DLD1 (cell line): ENCODE results near the gene PCDHA10.
"Not testable (repeated sequence)": the region's sequence is repeated elsewhere in the genome, so short reads cannot be mapped to it uniquely, and the experiment has no call there.

Experiments
- in situ Hi-C: cut with HindIII; loops from 2 replicates; pipeline ENCODE4 v1.10.0; 2017; ENCODE audit warnings: low sequenced_read_pairs

The PCDHA10 gene

DNA sequence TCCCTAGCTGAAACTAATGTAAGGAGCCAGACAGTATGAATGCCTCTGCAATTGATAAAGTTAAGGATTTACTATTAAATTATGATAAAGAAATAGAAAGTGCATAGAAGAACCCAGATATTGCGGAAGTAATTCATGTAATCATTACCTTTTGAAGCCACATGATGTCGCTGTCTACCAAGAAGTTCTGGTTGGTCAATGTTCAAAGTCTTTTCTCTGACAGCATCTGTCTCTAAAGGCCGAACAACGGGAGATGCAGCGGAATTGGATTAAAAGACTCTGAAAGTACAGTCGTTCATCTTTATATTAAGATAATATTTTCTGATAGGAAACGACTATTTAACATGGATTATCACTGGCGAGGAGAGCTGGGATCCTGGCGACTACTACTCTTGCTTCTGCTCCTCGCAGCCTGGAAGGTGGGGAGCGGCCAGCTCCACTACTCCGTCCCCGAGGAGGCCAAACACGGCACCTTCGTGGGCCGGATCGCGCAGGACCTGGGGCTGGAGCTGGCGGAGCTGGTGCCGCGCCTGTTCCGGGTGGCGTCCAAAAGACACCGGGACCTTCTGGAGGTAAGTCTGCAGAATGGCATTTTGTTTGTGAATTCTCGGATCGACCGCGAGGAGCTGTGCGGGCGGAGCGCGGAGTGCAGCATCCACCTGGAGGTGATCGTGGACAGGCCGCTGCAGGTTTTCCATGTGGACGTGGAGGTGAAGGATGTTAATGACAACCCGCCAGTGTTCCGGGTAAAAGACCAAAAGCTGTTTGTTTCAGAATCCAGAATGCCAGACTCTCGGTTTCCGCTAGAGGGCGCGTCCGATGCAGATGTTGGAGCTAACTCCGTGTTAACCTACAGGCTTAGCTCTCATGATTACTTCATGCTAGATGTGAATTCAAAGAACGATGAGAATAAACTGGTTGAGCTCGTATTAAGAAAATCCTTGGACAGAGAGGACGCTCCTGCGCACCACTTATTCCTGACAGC, 14.4 kb upstream of the PCDHA10 start, which contains the start of gene PCDHA8:
TSS of gene PCDHA8 (plus strand) at position 210 of the 985 bp plus-strand sequence. CDS start at position 345, 135 bp downstream.
- in situ Hi-C loops = no loop called here

GRCh38 chr5:140842798-140843733, 12.6 kb upstream of the PCDHA10 start:
- in situ Hi-C loops = no loop called here

- in situ Hi-C loops = not testable (repeated sequence)
These were observed 7.3 kb upstream of the PCDHA10 start, which contains the start of gene PCDHA9 for GRCh38 chr5:140848139-140849102. PCDHA9 (plus strand) TSS chr5:140848382; CDS start chr5:140848496, 114 bp downstream.

- in situ Hi-C loops = not testable (repeated sequence)
These were observed 5.7 kb upstream of the PCDHA10 start for GRCh38 chr5:140849831-140850634.

GRCh38 chr5:140857177-140857986, 1.7 kb downstream of the PCDHA10 start:
- in situ Hi-C loops = no loop called here

DNA sequence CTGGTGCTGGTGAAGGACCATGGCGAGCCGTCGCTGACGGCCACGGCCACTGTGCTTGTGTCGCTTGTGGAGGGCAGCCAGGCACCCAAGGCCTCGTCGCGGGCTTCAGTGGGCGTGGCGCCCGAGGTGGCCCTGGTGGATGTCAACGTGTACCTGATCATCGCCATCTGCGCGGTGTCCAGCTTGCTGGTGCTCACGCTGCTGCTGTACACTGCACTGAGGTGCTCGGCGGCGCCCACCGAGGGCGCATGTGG, 2.2 kb downstream of the PCDHA10 start:
- in situ Hi-C loops = no loop called here

- in situ Hi-C loops = no loop called here
These were observed 7.0 kb downstream of the PCDHA10 start for GRCh38 chr5:140862441-140863295.

DNA sequence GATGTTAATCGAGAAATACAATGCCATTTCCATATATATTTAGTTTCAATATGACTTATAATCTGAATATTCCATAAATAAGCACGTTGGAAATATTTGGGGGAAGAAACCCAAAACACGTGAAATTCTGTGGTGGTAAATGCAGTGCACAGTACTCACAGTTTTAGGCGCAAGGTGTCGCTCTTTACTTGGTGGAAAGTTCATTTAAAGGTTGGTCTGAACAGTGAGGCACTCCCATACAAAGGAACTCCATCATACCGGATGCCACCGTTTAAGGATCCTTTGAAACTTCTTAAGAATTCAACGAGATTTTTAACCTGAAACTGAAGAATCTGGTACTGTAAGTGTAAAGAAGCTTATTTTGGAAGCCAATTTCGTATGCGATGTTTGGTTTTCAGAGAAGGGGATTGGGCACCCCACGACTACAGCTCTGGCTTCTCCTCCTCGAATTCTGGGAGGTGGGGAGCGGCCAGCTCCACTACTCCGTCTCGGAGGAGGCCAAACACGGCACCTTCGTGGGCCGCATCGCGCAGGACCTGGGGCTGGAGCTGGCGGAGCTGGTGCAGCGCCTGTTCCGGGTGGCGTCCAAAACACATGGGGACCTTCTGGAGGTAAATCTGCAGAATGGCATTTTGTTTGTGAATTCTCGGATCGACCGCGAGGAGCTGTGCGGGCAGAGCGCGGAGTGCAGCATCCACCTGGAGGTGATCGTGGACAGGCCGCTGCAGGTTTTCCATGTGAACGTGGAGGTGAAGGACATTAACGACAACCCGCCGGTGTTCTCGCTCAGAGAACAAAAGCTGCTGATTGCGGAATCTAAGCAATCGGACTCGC, 13.2 kb downstream of the PCDHA10 start, which contains the start of gene PCDHA11:
TSS of gene PCDHA11 (plus strand) at position 237 of the 834 bp plus-strand sequence. CDS start at position 384, 147 bp downstream.
- in situ Hi-C loops = no loop called here

- in situ Hi-C loops = no loop called here
These were observed 13.8 kb downstream of the PCDHA10 start for GRCh38 chr5:140869555-140869886.

- in situ Hi-C loops = no loop called here
These were observed 14.8 kb downstream of the PCDHA10 start for GRCh38 chr5:140870221-140871201.

DNA sequence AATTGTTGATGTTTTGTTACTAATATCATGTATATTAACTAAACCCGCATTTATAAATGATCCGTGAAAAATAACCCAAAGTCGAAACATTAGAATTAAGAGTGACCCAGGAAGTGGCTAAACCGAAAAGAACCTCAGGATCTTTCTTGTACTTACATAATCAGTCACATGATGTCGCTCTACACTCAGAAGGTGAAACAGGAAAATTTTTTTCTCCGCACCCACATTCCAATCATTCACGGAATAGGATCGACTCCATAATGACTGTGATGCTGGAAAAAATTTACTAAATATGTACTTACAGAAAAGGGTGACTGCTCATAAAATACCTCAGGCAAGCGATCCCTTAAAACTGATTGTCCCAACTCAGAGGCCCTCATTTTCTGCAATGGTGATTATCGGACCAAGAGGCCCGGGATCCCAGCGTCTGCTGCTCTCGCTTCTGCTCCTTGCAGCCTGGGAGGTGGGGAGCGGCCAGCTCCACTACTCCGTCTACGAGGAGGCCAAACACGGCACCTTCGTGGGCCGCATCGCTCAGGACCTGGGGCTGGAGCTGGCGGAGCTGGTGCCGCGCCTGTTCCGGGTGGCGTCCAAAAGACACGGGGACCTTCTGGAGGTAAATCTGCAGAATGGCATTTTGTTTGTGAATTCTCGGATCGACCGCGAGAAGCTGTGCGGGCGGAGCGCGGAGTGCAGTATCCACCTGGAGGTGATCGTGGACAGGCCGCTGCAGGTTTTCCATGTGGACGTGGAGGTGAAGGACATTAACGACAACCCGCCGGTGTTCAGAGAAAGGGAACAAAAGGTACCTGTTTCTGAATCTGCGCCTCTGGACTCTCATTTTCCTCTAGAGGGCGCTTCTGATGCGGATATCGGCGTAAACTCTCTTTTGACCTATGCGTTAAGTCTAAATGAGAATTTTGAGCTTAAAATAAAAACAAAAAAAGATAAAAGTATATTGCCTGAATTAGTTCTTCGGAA, 19.7 kb downstream of the PCDHA10 start, which contains the start of gene PCDHA12:
TSS of gene PCDHA12 (plus strand) at position 224 of the 981 bp plus-strand sequence. CDS start at position 389, 165 bp downstream.
- in situ Hi-C loops = no loop called here

GRCh38 chr5:140876541-140877261, 21.0 kb downstream of the PCDHA10 start:
- in situ Hi-C loops = not testable (repeated sequence)

DNA sequence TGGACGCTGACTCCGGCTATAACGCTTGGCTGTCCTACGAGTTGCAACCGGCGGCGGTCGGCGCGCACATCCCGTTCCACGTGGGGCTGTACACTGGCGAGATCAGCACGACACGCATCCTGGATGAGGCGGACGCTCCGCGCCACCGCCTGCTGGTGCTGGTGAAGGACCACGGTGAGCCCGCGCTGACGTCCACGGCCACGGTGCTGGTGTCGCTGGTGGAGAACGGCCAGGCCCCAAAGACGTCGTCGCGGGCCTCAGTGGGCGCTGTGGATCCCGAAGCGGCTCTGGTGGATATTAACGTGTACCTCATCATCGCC, 21.5 kb downstream of the PCDHA10 start:
- in situ Hi-C loops = no loop called here
